ENCODE results near the gene KLK13. TPM values are rescaled to one million over a fixed set of nuclear protein-coding genes. Genes with fewer than 3 reads are reported as not detected.
A peak's percentile ranks its signal among the peaks of the same experiment; 100 is the strongest.

Gene KLK13
- total and polyA plus RNA-seq, 5 donors = 0.20 TPM; not detected in 4

DNA sequence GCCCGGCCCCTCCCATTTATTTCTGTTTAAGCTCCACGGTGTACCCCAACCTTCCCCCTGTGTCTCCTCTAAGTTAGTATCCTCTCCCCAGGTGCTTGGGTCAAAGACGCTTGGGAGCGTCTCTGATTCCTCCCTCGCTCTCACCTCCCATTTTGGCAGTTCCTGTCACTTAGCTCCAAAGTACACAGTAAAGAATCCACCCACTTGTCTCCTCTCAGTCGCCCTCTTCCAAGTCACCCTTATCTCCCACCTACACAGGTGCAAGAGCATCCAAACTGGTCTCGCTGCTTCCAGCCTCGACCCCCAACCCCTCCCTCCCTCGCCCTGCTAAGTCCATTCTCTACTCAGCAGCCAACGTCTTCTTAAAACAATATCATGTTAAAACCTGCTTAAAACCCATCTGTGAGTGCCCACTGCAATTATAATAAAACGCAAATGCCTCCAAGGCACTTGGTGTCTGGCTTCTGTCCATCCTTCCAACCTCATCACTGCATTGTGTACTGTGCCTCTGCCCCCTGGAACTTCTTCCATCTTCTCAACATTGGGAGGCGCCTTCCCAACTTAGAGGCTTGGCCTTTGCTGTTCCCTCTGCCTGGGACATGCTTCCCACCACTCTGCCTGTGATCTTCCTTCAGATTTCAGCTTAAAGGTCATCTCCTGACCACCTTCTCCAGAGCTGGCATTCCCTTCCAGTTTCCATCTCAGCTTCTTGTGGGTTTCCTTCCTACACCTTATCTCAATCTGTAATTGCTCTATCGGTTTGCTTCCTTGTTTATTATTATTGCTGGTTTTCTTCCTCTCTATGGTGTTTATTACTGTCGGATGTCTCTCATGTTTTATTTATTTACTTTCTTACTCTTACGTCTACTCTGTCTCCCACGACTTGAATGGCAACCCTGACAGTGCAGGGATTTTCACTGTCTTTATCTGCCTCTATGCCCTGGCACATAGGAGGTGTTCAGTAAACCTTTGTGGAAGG, 27.3 kb upstream of the KLK13 start:
- Histone ChIP-seq H3K27me3 (ENCODE audit: control insufficient read depth, insufficient read depth) (no peaks in the 10 kb centered on the region), H3K4me3 (ENCODE audit: low read length) (no peak overlapping the region), H3K27ac (ENCODE audit: low read length) (no peak overlapping the region), H3K9me3 (ENCODE audit: control insufficient read depth, low read length) (no peaks in the 10 kb centered on the region), H3K4me1 (ENCODE audit: control insufficient read depth, insufficient read depth, low read length) (no peaks in the 10 kb centered on the region)
- ATAC-seq = no peak
- intact Hi-C loops (cut with DNase I) = loop anchor here in 3 of 4 donors (2.0 to 10.0 kb wide), 4 partner anchors 65 to 167 kb away; partner anchors contain the start of gene KLK11 (in 1 of the 3)
- WGBS = 58% methylated on average over 16 of the region's 16 CpGs
- no peak for DNase-seq

DNA sequence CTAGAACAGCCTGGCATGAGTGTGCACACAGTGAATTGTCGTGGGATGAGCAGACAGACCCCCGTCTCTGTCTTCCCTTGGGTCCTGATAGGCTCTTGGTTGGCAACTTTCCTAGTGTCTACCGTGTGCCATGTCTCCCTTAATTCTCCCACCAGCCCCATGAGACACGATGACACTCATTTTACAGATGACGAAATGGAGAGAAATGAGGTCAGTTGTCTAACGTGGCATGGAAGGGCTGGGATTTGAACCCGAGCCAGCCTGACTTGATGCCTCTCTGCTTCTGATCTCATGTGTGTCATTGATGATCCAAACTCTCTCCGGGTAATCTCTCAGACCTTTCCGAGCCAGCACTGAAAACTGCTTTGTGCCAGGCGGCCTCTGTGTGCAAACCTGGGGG, 26.2 kb upstream of the KLK13 start:
- DNase-seq (no peak), ATAC-seq (no peak)
- WGBS = 79% methylated on average over 10 of the region's 10 CpGs
- Histone ChIP-seq H3K9me3 (ENCODE audit: control insufficient read depth, low read length) (no peaks in the 10 kb centered on the region), H3K27me3 (ENCODE audit: control insufficient read depth, insufficient read depth) (no peaks in the 10 kb centered on the region), H3K4me1 (ENCODE audit: control insufficient read depth, insufficient read depth, low read length) (no peaks in the 10 kb centered on the region), H3K27ac (ENCODE audit: low read length) (no peak overlapping the region), H3K4me3 (ENCODE audit: low read length) (no peak overlapping the region)
- intact Hi-C loops (cut with DNase I) = loop anchor here in 3 of 4 donors (5.0 to 10.0 kb wide), 3 partner anchors 64 to 166 kb away; partner anchors contain the start of gene KLK11 (in 1 of the 3)

DNA sequence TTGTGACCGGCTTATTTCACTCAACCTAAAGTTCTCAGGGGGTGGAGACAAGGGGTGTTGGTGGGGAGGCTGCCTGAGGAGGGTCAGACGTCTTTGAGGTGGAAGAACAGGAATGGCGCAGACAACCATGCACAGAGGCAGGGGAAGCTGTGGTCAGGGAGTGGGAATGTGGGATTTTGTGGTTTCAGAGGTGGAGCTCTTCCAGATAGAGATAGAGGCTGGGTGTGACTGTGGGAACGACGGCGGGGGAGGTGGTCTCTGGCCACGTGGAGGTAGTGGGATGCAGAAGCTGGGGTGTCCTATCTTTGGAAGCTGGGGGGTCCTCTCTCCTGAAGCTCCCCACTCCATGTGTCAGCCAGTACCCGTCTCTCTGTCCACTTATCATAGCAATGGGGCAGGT, 25.6 kb upstream of the KLK13 start:
- no peak overlapping the region for H3K4me3 ChIP-seq (ENCODE audit: low read length)
- H3K27ac ChIP-seq (ENCODE audit: low read length) = no peak overlapping the region
- no peak for ATAC-seq
- H3K27me3 ChIP-seq (ENCODE audit: control insufficient read depth, insufficient read depth) = no peaks in the 10 kb centered on the region
- intact Hi-C loops (cut with DNase I) = loop anchor here in 3 of 4 donors (5.0 to 10.0 kb wide), 3 partner anchors 63 to 166 kb away; partner anchors contain the start of gene KLK11 (in 1 of the 3)
- WGBS = 62% methylated on average over 8 of the region's 8 CpGs
- no peaks in the 10 kb centered on the region for H3K4me1 ChIP-seq (ENCODE audit: control insufficient read depth, insufficient read depth, low read length)
- H3K9me3 ChIP-seq (ENCODE audit: control insufficient read depth, low read length) = no peaks in the 10 kb centered on the region
- no peak for DNase-seq

DNA sequence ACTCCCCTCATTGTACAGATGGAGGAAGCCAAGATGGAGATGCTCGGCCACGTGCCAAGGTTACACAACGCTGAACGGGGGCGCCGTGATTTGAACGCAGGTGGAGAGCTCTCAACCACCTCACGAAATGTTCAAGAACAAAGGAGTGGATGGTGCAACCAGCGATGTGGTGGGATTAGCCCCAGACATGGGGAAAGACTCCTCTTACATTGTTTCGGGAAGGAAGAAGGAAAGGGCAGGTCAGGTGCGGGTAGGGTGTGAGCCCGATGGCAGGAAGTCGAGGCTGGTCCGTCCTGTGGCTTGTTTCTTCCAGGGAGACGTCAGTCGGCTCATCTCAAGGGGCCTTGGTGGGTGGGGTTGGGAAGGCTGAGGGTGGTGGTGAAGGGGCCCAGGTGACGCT, 24.9 kb upstream of the KLK13 start:
- ATAC-seq = no peak
- intact Hi-C loops (cut with DNase I) = loop anchor here in 3 of 4 donors (5.0 to 10.0 kb wide), 3 partner anchors 62 to 165 kb away; partner anchors contain the start of gene KLK11 (in 1 of the 3)

DNA sequence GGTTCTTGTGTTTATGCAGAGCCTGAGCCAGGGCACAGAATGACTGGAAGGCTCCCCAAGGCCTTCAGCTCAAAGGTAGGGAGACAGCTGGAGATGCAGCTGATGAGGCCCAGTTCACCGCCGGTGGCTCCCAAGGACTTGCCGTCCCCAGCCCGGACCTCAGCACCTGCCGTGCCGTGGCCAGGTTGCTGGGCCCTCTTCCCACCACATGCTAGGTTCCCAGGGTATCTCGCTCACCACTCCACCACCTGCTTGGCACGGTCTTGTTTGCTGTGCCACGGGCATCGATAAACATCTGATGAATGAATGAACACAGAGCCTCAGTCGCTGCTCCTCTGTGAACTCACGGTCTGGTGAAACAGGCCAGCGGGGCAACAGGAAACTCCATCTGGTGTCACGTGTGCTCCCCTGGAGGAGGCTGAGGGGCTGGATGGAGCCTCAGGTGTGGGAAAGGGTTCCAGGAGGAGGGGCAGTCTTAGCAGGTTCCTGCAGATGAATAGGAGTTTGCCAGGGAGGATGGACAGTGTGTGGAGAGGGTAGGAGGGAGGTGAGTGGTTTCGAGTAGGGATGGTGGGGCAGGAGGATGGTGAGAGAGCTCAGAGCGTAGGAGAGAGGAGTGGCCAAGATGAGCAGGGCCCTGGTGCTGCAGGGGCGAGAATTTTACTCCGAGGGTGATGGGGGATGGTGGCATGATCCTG, 21.4 kb upstream of the KLK13 start:
- ATAC-seq = no peak
- no peak for DNase-seq
- no peaks in the 10 kb centered on the region for H3K9me3 ChIP-seq (ENCODE audit: control insufficient read depth, low read length)
- no peak overlapping the region for H3K4me3 ChIP-seq (ENCODE audit: low read length)
- intact Hi-C loops (cut with DNase I) = no loop called here
- H3K4me1 ChIP-seq (ENCODE audit: control insufficient read depth, insufficient read depth, low read length) = no peaks in the 10 kb centered on the region
- H3K27ac ChIP-seq (ENCODE audit: low read length) = no peak overlapping the region
- WGBS = 82% methylated on average over 18 of the region's 18 CpGs
- H3K27me3 ChIP-seq (ENCODE audit: control insufficient read depth, insufficient read depth) = no peaks in the 10 kb centered on the region

More for the DNA sequence above, 24.9 kb upstream of the KLK13 start:
- no peaks in the 10 kb centered on the region for H3K9me3 ChIP-seq (ENCODE audit: control insufficient read depth, low read length)
- 81% methylated on average over 17 of the region's 17 CpGs for WGBS
- H3K27me3 ChIP-seq (ENCODE audit: control insufficient read depth, insufficient read depth) = no peaks in the 10 kb centered on the region
- H3K4me1 ChIP-seq (ENCODE audit: control insufficient read depth, insufficient read depth, low read length) = no peaks in the 10 kb centered on the region
- no peak for DNase-seq
- H3K4me3 ChIP-seq (ENCODE audit: low read length) = no peak overlapping the region
- H3K27ac ChIP-seq (ENCODE audit: low read length) = no peak overlapping the region

DNA sequence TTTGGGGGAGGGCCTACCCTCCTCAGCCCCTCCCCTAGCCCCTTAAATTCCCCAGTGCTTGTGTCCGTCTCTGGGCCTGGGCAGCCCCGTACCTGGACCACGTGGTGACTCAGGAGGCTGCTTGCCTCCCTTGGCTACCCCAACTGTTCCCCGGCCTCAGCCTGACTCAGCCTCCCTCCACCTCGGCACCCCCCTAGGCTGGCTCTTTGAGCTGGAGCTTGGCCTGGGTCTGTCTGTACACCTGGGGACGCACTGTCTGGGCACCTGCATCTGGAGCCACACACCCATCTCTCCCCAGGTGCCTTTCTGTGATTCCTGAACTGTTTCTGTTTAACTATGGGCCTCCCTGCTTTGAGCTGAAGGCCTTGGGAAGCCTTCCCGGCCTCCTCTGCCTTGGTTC, 19.6 kb upstream of the KLK13 start:
- Histone ChIP-seq H3K27me3 (ENCODE audit: control insufficient read depth, insufficient read depth) (no peaks in the 10 kb centered on the region), H3K27ac (ENCODE audit: low read length) (no peak overlapping the region), H3K4me1 (ENCODE audit: control insufficient read depth, insufficient read depth, low read length) (no peaks in the 10 kb centered on the region), H3K9me3 (ENCODE audit: control insufficient read depth, low read length) (no peaks in the 10 kb centered on the region), H3K4me3 (ENCODE audit: low read length) (no peak overlapping the region)
- 75% methylated on average over 7 of the region's 7 CpGs for WGBS
- intact Hi-C loops (cut with DNase I) = no loop called here
- DNase-seq (no peak), ATAC-seq (no peak)

DNA sequence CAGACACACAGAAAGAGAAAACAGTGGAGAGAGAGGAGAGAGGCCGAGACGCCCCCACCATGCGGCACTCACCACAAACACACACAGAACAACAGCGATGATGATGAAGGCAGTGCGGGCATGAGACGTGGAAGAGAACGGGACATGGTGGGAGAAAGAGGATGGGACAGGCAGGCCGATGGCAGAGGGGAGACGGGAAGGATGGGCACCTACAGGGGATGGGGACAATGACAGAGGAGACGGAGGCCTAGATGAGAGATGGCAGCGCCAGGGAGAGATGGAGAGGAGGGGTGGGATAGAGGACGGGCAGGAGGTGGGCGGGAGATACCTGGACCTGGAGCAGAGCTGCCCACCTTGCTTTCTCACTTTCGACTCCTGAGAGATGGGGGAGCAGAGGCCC, 18.9 kb upstream of the KLK13 start:
- 74% methylated on average over 14 of the region's 14 CpGs for WGBS
- Histone ChIP-seq H3K27ac (ENCODE audit: low read length) (no peak overlapping the region), H3K4me3 (ENCODE audit: low read length) (no peak overlapping the region), H3K27me3 (ENCODE audit: control insufficient read depth, insufficient read depth) (no peaks in the 10 kb centered on the region), H3K9me3 (ENCODE audit: control insufficient read depth, low read length) (no peaks in the 10 kb centered on the region), H3K4me1 (ENCODE audit: control insufficient read depth, insufficient read depth, low read length) (no peaks in the 10 kb centered on the region)
- DNase-seq (no peak), ATAC-seq (no peak)
- intact Hi-C loops (cut with DNase I) = no loop called here

DNA sequence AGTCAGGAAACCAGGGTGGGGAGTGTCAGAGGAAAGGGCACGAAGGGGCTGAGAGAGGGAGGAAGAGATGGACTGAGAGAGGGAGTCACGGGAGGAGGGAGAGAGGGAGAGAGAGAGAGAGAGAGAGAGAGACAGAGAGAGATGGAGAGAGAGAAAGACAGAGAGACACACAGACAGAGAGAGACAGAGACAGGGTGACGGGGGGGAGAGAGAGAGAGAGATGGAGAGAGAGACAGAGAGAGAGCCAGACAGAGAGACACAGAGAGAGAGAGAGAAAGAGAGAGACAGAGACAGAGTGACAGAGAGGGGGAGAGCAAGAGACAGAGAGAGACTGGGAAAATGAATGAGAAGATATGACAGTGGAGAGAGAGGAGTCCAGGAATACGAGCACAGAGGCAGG, 18.3 kb upstream of the KLK13 start:
- Histone ChIP-seq H3K27ac (ENCODE audit: low read length) (no peak overlapping the region), H3K4me1 (ENCODE audit: control insufficient read depth, insufficient read depth, low read length) (no peaks in the 10 kb centered on the region), H3K4me3 (ENCODE audit: low read length) (no peak overlapping the region), H3K27me3 (ENCODE audit: control insufficient read depth, insufficient read depth) (no peaks in the 10 kb centered on the region), H3K9me3 (ENCODE audit: control insufficient read depth, low read length) (no peaks in the 10 kb centered on the region)
- ATAC-seq (no peak), DNase-seq (no peak)
- 34% methylated on average over 4 of the region's 4 CpGs for WGBS
- intact Hi-C loops (cut with DNase I) = no loop called here

DNA sequence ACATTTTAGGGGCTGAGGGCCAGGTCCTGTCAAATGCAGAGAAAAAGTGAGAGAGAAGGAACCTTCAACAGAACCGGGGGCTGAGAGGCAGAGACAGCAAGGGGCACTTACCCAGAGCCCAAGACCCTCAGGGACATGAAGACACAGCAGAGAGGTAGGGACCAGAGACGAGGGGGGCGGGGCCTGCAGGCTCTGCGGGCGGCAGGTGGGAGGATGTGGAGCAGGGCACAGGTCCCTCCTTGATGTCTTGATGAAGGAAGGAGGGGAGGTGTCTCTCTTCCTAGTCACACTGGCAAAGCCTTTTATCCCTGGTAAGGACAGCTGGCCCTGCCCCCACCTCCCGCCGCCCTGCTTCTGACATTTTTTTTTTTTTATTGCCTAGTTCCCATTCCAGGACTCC, 17.7 kb upstream of the KLK13 start, which contains the start of gene KLK14:
TSS of gene KLK14 (minus strand) at position 277 of the 400 bp plus-strand sequence. CDS start at position 4, 273 bp downstream.
- intact Hi-C loops (cut with DNase I) = no loop called here
- no peaks in the 10 kb centered on the region for H3K27me3 ChIP-seq (ENCODE audit: control insufficient read depth, insufficient read depth)

DNA sequence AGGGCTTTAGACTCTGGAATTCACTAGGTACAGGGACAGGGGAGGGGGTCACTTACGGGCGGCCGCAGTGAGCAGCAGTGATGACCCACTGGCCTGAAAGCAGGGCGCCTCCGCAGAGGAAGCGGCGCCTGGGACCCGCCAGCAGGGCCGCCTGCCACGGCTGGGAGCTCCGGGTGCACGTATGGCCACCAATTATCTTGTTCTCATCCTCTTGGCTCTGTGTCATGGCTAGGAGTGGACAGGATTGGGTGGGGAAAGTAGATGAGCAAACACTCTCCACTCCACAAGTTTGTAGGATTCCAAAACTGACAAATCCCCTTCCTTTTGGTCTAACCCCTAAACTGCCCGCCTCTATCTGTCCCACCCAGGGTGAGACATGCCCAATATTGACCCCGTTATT, 16.6 kb upstream of the KLK13 start:
- WGBS = 78% methylated on average over 14 of the region's 14 CpGs
- H3K27me3 ChIP-seq (ENCODE audit: control insufficient read depth, insufficient read depth) = no peaks in the 10 kb centered on the region
- no peak overlapping the region for H3K27ac ChIP-seq (ENCODE audit: low read length)
- DNase-seq = no peak
- peak; percentile 17 to 60 for ATAC-seq
- H3K4me1 ChIP-seq (ENCODE audit: control insufficient read depth, insufficient read depth, low read length) = no peaks in the 10 kb centered on the region
- intact Hi-C loops (cut with DNase I) = no loop called here
- H3K4me3 ChIP-seq (ENCODE audit: low read length) = no peak overlapping the region
- no peaks in the 10 kb centered on the region for H3K9me3 ChIP-seq (ENCODE audit: control insufficient read depth, low read length)

More for the DNA sequence above, 17.7 kb upstream of the KLK13 start, which contains the start of gene KLK14:
- 32% methylated on average over 7 of the region's 7 CpGs for WGBS
- Histone ChIP-seq H3K4me1 (ENCODE audit: control insufficient read depth, insufficient read depth, low read length) (no peaks in the 10 kb centered on the region), H3K9me3 (ENCODE audit: control insufficient read depth, low read length) (no peaks in the 10 kb centered on the region), H3K4me3 (ENCODE audit: low read length) (no peak within 1 kb of the TSS), H3K27ac (ENCODE audit: low read length) (no peak within 1 kb of the TSS)
- no peak for ATAC-seq
- no peak for DNase-seq

All from right cardiac atrium (tissue), 5 donors.